OCI-LY7 (cell line): ENCODE data around the gene KCNN3. TPM values are rescaled to one million over a fixed set of nuclear protein-coding genes. Genes with fewer than 3 reads are reported as not detected.

Experiments
- BruUV-seq: library from RNA; stranded (reverse); fragments of 400-500 nt; replicated peaks from 2 replicates; lab custom pipeline; 2021; lab: Mats Ljungman, UMichigan
- CTCF ChIA-PET: fragments of 300-600 bp; sonication (Branson Sonifier 250); formaldehyde crosslinking; loops from one replicate; lab custom pipeline; 2022; ENCODE audit warnings: antibody characterized with exemption; ENCODE audit not compliant: unreplicated experiment; lab: Charles Lee
- POLR2A ChIA-PET: fragments of 300-600 bp; sonication (Branson Sonifier 250); formaldehyde crosslinking; loops from one replicate; lab custom pipeline; 2022; ENCODE audit warnings: antibody characterized with exemption; lab: Charles Lee
- DNase-seq: peaks from one replicate; pipeline ENCODE4 v3.0.0-alpha.2; 2015; ENCODE audit warnings: low spot score
- H2AFZ ChIP-seq: fragments of 200-600 bp; sonication (generic), shearing (Covaris generic); 2 replicates; pipeline ENCODE4 v1.6.1; 2014; ENCODE audit warnings: mild to moderate bottlenecking, antibody characterized with exemption, low read length, moderate library complexity
- H3K27ac ChIP-seq: fragments of 200-600 bp; sonication (generic); 2 replicates; pipeline ENCODE4 v1.5.1; 2014; ENCODE audit warnings: mixed run types, low read depth, mild to moderate bottlenecking, moderate library complexity, low read length, inconsistent platforms; ENCODE audit not compliant: poor library complexity, severe bottlenecking
- H3K36me3 ChIP-seq: fragments of 200-600 bp; sonication (generic); 2 replicates; pipeline ENCODE4 v1.6.1; 2014; ENCODE audit warnings: mild to moderate bottlenecking, antibody characterized with exemption, low read length, moderate library complexity, mixed read lengths; ENCODE audit not compliant: insufficient read depth
- H3K4me1 ChIP-seq: fragments of 200-600 bp; sonication (generic); 2 replicates; pipeline ENCODE4 v1.5.1; 2014; ENCODE audit warnings: mild to moderate bottlenecking, low read length; ENCODE audit not compliant: insufficient read depth, poor library complexity, severe bottlenecking
- H3K4me2 ChIP-seq: fragments of 200-600 bp; sonication (generic); 2 replicates; pipeline ENCODE4 v1.6.1; 2014; ENCODE audit warnings: mild to moderate bottlenecking, low read length
- H3K4me3 ChIP-seq: fragments of 200-600 bp; sonication (generic); 2 replicates; pipeline ENCODE4 v1.5.1; 2014; ENCODE audit warnings: mild to moderate bottlenecking, low read depth, low read length; ENCODE audit not compliant: poor library complexity, severe bottlenecking
- H3K79me2 ChIP-seq: fragments of 200-600 bp; sonication (generic); 2 replicates; pipeline ENCODE4 v1.6.1; 2016; ENCODE audit warnings: low read depth, mild to moderate bottlenecking, low read length, moderate library complexity, mixed read lengths; ENCODE audit not compliant: insufficient read depth
- H3K9me2 ChIP-seq: fragments of 200-600 bp; sonication (generic); 2 replicates; pipeline ENCODE4 v1.6.1; 2016; ENCODE audit warnings: mild to moderate bottlenecking, low read length, mixed read lengths; ENCODE audit not compliant: insufficient read depth
- H3K9me3 ChIP-seq: fragments of 200-600 bp; sonication (generic); 2 replicates; pipeline ENCODE4 v1.6.1; 2014; ENCODE audit warnings: mild to moderate bottlenecking, mixed run types, low read length, mixed read lengths
- H4K20me1 ChIP-seq: fragments of 200-600 bp; sonication (generic); 2 replicates; pipeline ENCODE4 v1.6.1; 2014; ENCODE audit warnings: mild to moderate bottlenecking, antibody characterized with exemption, low read length, moderate library complexity, mixed read lengths; ENCODE audit not compliant: insufficient read depth
- CTCF ChIP-seq: fragments of 200-600 bp; sonication (generic); conservative IDR thresholded peaks from 2 replicates; pipeline ENCODE4 v1.5.1; 2014; ENCODE audit warnings: mild to moderate bottlenecking, antibody characterized with exemption, low read length, moderate library complexity, mixed read lengths
- EZH2phosphoT487 ChIP-seq: fragments of 200-600 bp; sonication (generic); IDR thresholded peaks from 2 replicates; pipeline ENCODE4 v1.6.1; 2018; ENCODE audit warnings: low read depth, borderline replicate concordance, mild to moderate bottlenecking, mixed run types, antibody characterized with exemption, low read length, moderate library complexity, mixed read lengths
- intact Hi-C: fragments of 100-400 bp; cut with micrococcal nuclease; formaldehyde crosslinking; loops from one replicate; pipeline ENCODE4 v1.10.0; 2022; ENCODE audit not compliant: unreplicated experiment
- total RNA-seq, 2 experiments: library from RNA; depleted of rRNA in 1 of 2; stranded (reverse); fragments of >200 nt in 1 of 2; shearing (Covaris generic) in 1 of 2; gene quantifications; 2 replicates each; pipeline ENCODE4 v1.2.3, GENCODE V29; 2014 to 2022

Gene KCNN3
- total RNA-seq, 2 experiments from 2014 or later = 14.8 to 50.8 TPM

GRCh38 chr1:154797175-154797574 lies 72.9 kb downstream of the KCNN3 start:
- intact Hi-C loops = no loop called here
- H3K27ac ChIP-seq = no peak overlapping the region
- H3K79me2 ChIP-seq = no peaks in the 10 kb centered on the region
- peaks cover 2% of the 10 kb centered on the region for H3K4me1 ChIP-seq
- no peak overlapping the region for H3K4me2 ChIP-seq
- no peak for TF ChIP-seq CTCF
- no peak for TF ChIP-seq EZH2phosphoT487
- no peak overlapping the region for H2AFZ ChIP-seq
- no peak for DNase-seq
- no peaks in the 10 kb centered on the region for H3K9me3 ChIP-seq
- no TSS peak for BruUV-seq
- POLR2A ChIA-PET = no interaction called here
- H4K20me1 ChIP-seq = peaks cover 5% of the 10 kb centered on the region; the same call in 1 of the 2 replicates
- CTCF ChIA-PET = no interaction called here
- peaks cover 16% of the 10 kb centered on the region; the same call in 1 of the 2 replicates for H3K36me3 ChIP-seq
- no peaks in the 10 kb centered on the region for H3K9me2 ChIP-seq
- no peak overlapping the region for H3K4me3 ChIP-seq

GRCh38 chr1:154796303-154796892 lies 73.7 kb downstream of the KCNN3 start:
- POLR2A ChIA-PET = no interaction called here
- Histone ChIP-seq H3K79me2 (no peaks in the 10 kb centered on the region), H3K4me3 (no peak overlapping the region), H3K9me3 (no peaks in the 10 kb centered on the region), H3K4me1 (peaks cover 9% of the 10 kb centered on the region), H3K36me3 (peaks cover 16% of the 10 kb centered on the region; the same call in 1 of the 2 replicates), H3K4me2 (no peak overlapping the region), H4K20me1 (peaks cover 6% of the 10 kb centered on the region; the same call in 1 of the 2 replicates), H3K9me2 (no peaks in the 10 kb centered on the region), H2AFZ (no peak overlapping the region), H3K27ac (no peak overlapping the region)
- intact Hi-C loops = no loop called here
- DNase-seq = no peak
- CTCF ChIA-PET = no interaction called here
- TF ChIP-seq EZH2phosphoT487 = no peak
- no peak for TF ChIP-seq CTCF
- BruUV-seq = no TSS peak

GRCh38 chr1:154794608-154795007 lies 75.5 kb downstream of the KCNN3 start:
- peaks cover 6% of the 10 kb centered on the region; the same call in 1 of the 2 replicates for H4K20me1 ChIP-seq
- POLR2A ChIA-PET = no interaction called here
- H3K27ac ChIP-seq = no peak overlapping the region
- H3K4me2 ChIP-seq = no peak overlapping the region
- H3K4me1 ChIP-seq = peaks cover 11% of the 10 kb centered on the region
- H3K9me2 ChIP-seq = no peaks in the 10 kb centered on the region
- BruUV-seq = no TSS peak
- intact Hi-C loops = no loop called here
- H3K4me3 ChIP-seq = no peak overlapping the region
- DNase-seq = no peak
- TF ChIP-seq CTCF (no peak), EZH2phosphoT487 (no peak)
- CTCF ChIA-PET = no interaction called here
- peaks cover 7% of the 10 kb centered on the region; the same call in 1 of the 2 replicates for H3K36me3 ChIP-seq
- H3K79me2 ChIP-seq = no peaks in the 10 kb centered on the region
- no peaks in the 10 kb centered on the region for H3K9me3 ChIP-seq
- no peak overlapping the region for H2AFZ ChIP-seq
